ENCODE measurements around the gene CDS2.
"Not testable (repeated sequence)": the region's sequence is repeated elsewhere in the genome, so short reads cannot be mapped to it uniquely, and the experiment has no call there.

CDS2 gene

GRCh38 chr20:5099009-5099408 is 27.8 kb upstream of the CDS2 start:
- H2BK120ac ChIP-seq (ENCODE audit: insufficient read depth, low read length, poor library complexity); DNase-seq; H2AK5ac ChIP-seq (ENCODE audit: low read length); H3K4ac ChIP-seq (ENCODE audit: low read depth, low read length); H2BK5ac ChIP-seq (ENCODE audit: low read depth, low read length, poor library complexity); H3K27me3 ChIP-seq (ENCODE audit: insufficient read depth, low read length); H2AFZ ChIP-seq (ENCODE audit: insufficient read depth, low read length, poor library complexity); H3K9ac ChIP-seq (ENCODE audit: low read length); H2BK12ac ChIP-seq (ENCODE audit: low read length); H3K14ac ChIP-seq (ENCODE audit: low read length); H3K4me3 ChIP-seq (ENCODE audit: low read depth, low read length); H3K23ac ChIP-seq (ENCODE audit: low read length); H3K4me1 ChIP-seq (ENCODE audit: control insufficient read depth in 1 of 2, insufficient read depth in 2 of 2, low read length in 2 of 2); H3K4me2 ChIP-seq (ENCODE audit: low read length); H3K79me1 ChIP-seq (ENCODE audit: low read length); H3K79me2 ChIP-seq (ENCODE audit: control insufficient read depth, insufficient read depth, low read length, poor library complexity); H4K8ac ChIP-seq (ENCODE audit: low read depth, low read length); H3K18ac ChIP-seq (ENCODE audit: low read length); H4K12ac ChIP-seq (ENCODE audit: low read depth, low read length); H4K91ac ChIP-seq (ENCODE audit: low read depth, low read length); H3K9me3 ChIP-seq (ENCODE audit: insufficient read depth, low read depth, low read length); H3K27ac ChIP-seq (ENCODE audit: low read depth, low read length): not testable (repeated sequence)
- peaks cover 17 to 35% of the 10 kb centered on the region in 2 experiments for H3K36me3 ChIP-seq (ENCODE audit: control insufficient read depth in 1 of 2, insufficient read depth in 2 of 2, low read length in 2 of 2)
- WGBS (ENCODE audit: extremely low coverage, insufficient coverage, insufficient read length) = no CpG with 5 or more reads among the region's 1 CpG

DNA sequence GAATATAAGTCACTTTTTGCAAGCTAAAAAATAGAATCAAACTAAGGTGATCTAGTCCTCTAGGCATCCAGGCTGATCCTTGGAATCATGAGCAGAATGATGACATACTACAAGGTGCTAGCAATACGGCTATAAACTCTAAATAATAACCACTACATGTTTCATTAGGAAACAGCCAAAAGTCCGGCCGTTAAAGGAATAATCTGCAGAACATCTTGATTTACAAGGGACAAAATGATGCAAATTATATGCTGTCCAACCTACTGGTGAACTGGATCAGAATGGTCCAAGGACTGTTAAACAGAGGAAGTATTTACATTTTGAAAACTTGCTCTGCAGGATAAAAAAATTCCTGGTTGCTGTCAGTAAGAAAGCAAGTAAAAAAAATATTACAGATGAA is 26.9 kb upstream of the CDS2 start:
- not testable (repeated sequence) for H3K9me3 ChIP-seq (ENCODE audit: insufficient read depth, low read depth, low read length); H3K4me2 ChIP-seq (ENCODE audit: low read length); H2BK120ac ChIP-seq (ENCODE audit: insufficient read depth, low read length, poor library complexity); H3K18ac ChIP-seq (ENCODE audit: low read length); H3K79me1 ChIP-seq (ENCODE audit: low read length); H3K4ac ChIP-seq (ENCODE audit: low read depth, low read length); H2BK12ac ChIP-seq (ENCODE audit: low read length); H2AK5ac ChIP-seq (ENCODE audit: low read length); H4K12ac ChIP-seq (ENCODE audit: low read depth, low read length); H4K91ac ChIP-seq (ENCODE audit: low read depth, low read length); H3K23ac ChIP-seq (ENCODE audit: low read length); H3K4me1 ChIP-seq (ENCODE audit: control insufficient read depth in 1 of 2, insufficient read depth in 2 of 2, low read length in 2 of 2); H2AFZ ChIP-seq (ENCODE audit: insufficient read depth, low read length, poor library complexity); H3K4me3 ChIP-seq (ENCODE audit: low read depth, low read length); DNase-seq; H4K8ac ChIP-seq (ENCODE audit: low read depth, low read length); H3K27ac ChIP-seq (ENCODE audit: low read depth, low read length); H3K79me2 ChIP-seq (ENCODE audit: control insufficient read depth, insufficient read depth, low read length, poor library complexity); H3K9ac ChIP-seq (ENCODE audit: low read length); H2BK5ac ChIP-seq (ENCODE audit: low read depth, low read length, poor library complexity); H3K27me3 ChIP-seq (ENCODE audit: insufficient read depth, low read length); H3K14ac ChIP-seq (ENCODE audit: low read length)
- peaks cover 21 to 40% of the 10 kb centered on the region in 2 experiments for H3K36me3 ChIP-seq (ENCODE audit: control insufficient read depth in 1 of 2, insufficient read depth in 2 of 2, low read length in 2 of 2)
- WGBS (ENCODE audit: extremely low coverage, insufficient coverage, insufficient read length) = no CpG with 5 or more reads among the region's 3 CpGs

GRCh38 chr20:5100684-5101347 is 26.0 kb upstream of the CDS2 start:
- Histone ChIP-seq H3K79me2 (ENCODE audit: control insufficient read depth, insufficient read depth, low read length, poor library complexity) (no peaks in the 10 kb centered on the region), H4K12ac (ENCODE audit: low read depth, low read length) (no peak overlapping the region), H2AFZ (ENCODE audit: insufficient read depth, low read length, poor library complexity) (no peak overlapping the region), H3K4me2 (ENCODE audit: low read length) (no peak overlapping the region), H2BK120ac (ENCODE audit: insufficient read depth, low read length, poor library complexity) (no peak overlapping the region), H2BK12ac (ENCODE audit: low read length) (no peak overlapping the region), H3K79me1 (ENCODE audit: low read length) (no peaks in the 10 kb centered on the region), H4K91ac (ENCODE audit: low read depth, low read length) (no peak overlapping the region), H2AK5ac (ENCODE audit: low read length) (no peak overlapping the region), H3K4me1 (ENCODE audit: control insufficient read depth in 1 of 2, insufficient read depth in 2 of 2, low read length in 2 of 2) (no peaks in the 10 kb centered on the region), H3K23ac (ENCODE audit: low read length) (no peak overlapping the region), H4K8ac (ENCODE audit: low read depth, low read length) (no peak overlapping the region), H3K27ac (ENCODE audit: low read depth, low read length) (no peak overlapping the region), H3K9ac (ENCODE audit: low read length) (no peak overlapping the region), H3K36me3 (ENCODE audit: control insufficient read depth in 1 of 2, insufficient read depth in 2 of 2, low read length in 2 of 2) (peaks cover 28 to 45% of the 10 kb centered on the region in 2 experiments), H3K18ac (ENCODE audit: low read length) (no peak overlapping the region), H3K4ac (ENCODE audit: low read depth, low read length) (no peak overlapping the region), H2BK5ac (ENCODE audit: low read depth, low read length, poor library complexity) (no peak overlapping the region), H3K14ac (ENCODE audit: low read length) (no peak overlapping the region), H3K9me3 (ENCODE audit: insufficient read depth, low read depth, low read length) (no peaks in the 10 kb centered on the region), H3K27me3 (ENCODE audit: insufficient read depth, low read length) (no peaks in the 10 kb centered on the region), H3K4me3 (ENCODE audit: low read depth, low read length) (no peak overlapping the region)
- WGBS (ENCODE audit: extremely low coverage, insufficient coverage, insufficient read length) = no CpG with 5 or more reads among the region's 9 CpGs
- peak; percentile 91 to 98 for DNase-seq

GRCh38 chr20:5104479-5104878 is 22.3 kb upstream of the CDS2 start:
- H2BK5ac ChIP-seq (ENCODE audit: low read depth, low read length, poor library complexity) = no peak overlapping the region
- no peaks in the 10 kb centered on the region for H3K4me1 ChIP-seq (ENCODE audit: control insufficient read depth in 1 of 2, insufficient read depth in 2 of 2, low read length in 2 of 2)
- no peaks in the 10 kb centered on the region for H3K9me3 ChIP-seq (ENCODE audit: insufficient read depth, low read depth, low read length)
- no CpG with 5 or more reads among the region's 2 CpGs for WGBS (ENCODE audit: extremely low coverage, insufficient coverage, insufficient read length)
- no peak overlapping the region for H3K23ac ChIP-seq (ENCODE audit: low read length)
- H3K27ac ChIP-seq (ENCODE audit: low read depth, low read length) = no peak overlapping the region
- no peak overlapping the region for H4K8ac ChIP-seq (ENCODE audit: low read depth, low read length)
- H3K79me1 ChIP-seq (ENCODE audit: low read length) = no peaks in the 10 kb centered on the region
- no peak overlapping the region for H3K9ac ChIP-seq (ENCODE audit: low read length)
- no peak overlapping the region for H3K18ac ChIP-seq (ENCODE audit: low read length)
- no peak overlapping the region for H2AK5ac ChIP-seq (ENCODE audit: low read length)
- no peak overlapping the region for H4K91ac ChIP-seq (ENCODE audit: low read depth, low read length)
- no peak for DNase-seq
- no peak overlapping the region for H3K4me2 ChIP-seq (ENCODE audit: low read length)
- peaks cover 38 to 51% of the 10 kb centered on the region in 2 experiments for H3K36me3 ChIP-seq (ENCODE audit: control insufficient read depth in 1 of 2, insufficient read depth in 2 of 2, low read length in 2 of 2)
- H2BK120ac ChIP-seq (ENCODE audit: insufficient read depth, low read length, poor library complexity) = no peak overlapping the region
- no peaks in the 10 kb centered on the region for H3K79me2 ChIP-seq (ENCODE audit: control insufficient read depth, insufficient read depth, low read length, poor library complexity)
- H3K4ac ChIP-seq (ENCODE audit: low read depth, low read length) = no peak overlapping the region
- H3K4me3 ChIP-seq (ENCODE audit: low read depth, low read length) = no peak overlapping the region
- H2AFZ ChIP-seq (ENCODE audit: insufficient read depth, low read length, poor library complexity) = no peak overlapping the region
- no peaks in the 10 kb centered on the region for H3K27me3 ChIP-seq (ENCODE audit: insufficient read depth, low read length)
- H4K12ac ChIP-seq (ENCODE audit: low read depth, low read length) = no peak overlapping the region
- H3K14ac ChIP-seq (ENCODE audit: low read length) = no peak overlapping the region
- H2BK12ac ChIP-seq (ENCODE audit: low read length) = no peak overlapping the region
